Activated naive CD4-positive, alpha-beta T cell treated with anti-CD3 and anti-CD28 coated beads, Interleukin-2, amount 50 U/mL, for 72 hours (primary cell): ENCODE measurements around the gene CPN2. TPM values are rescaled to one million over a fixed set of nuclear protein-coding genes. Genes with fewer than 3 reads are reported as not detected.
A peak's percentile ranks its signal among the peaks of the same experiment; 100 is the strongest.

Source experiments
- ATAC-seq, 2 donors: fragments of 150-1000 bp; cut with Tn5 transposase; 2 replicates each; pipeline ENCODE4 v1.10.0; 2021; ENCODE audit warnings: mild to moderate bottlenecking in 2 of 2, moderate library complexity in 2 of 2
- DNase-seq, 2 donors: peaks; one replicate each; pipeline ENCODE4 v3.0.0; 2021 to 2022; ENCODE audit warnings: low spot score in 2 of 2
- H3K27ac Mint-ChIP-seq, 2 donors: one replicate each; pipeline ENCODE4 v1.8.0; 2022; ENCODE audit warnings: mild to moderate bottlenecking in 2 of 2, mixed read lengths in 2 of 2
- H3K36me3 Mint-ChIP-seq, 2 donors: one replicate each; pipeline ENCODE4 v1.8.0; 2022; ENCODE audit warnings: mixed read lengths in 2 of 2
- H3K9me3 Mint-ChIP-seq, 2 donors: one replicate each; pipeline ENCODE4 v1.8.0; 2022; ENCODE audit warnings: mixed read lengths in 2 of 2
- total RNA-seq, 2 donors: library from RNA; stranded (reverse); gene quantifications; one replicate each; pipeline ENCODE4 v1.2.3, GENCODE V29; 2022

The CPN2 gene
- total RNA-seq, 2 donors from 2014 or later: not detected

- no peak overlapping the region for H3K27ac Mint-ChIP-seq
- H3K9me3 Mint-ChIP-seq: peaks cover 0 to 4% of the 10 kb centered on the region in 2 donors
- ATAC-seq (no peak), DNase-seq (no peak)
- H3K36me3 Mint-ChIP-seq: peaks cover 0 to 6% of the 10 kb centered on the region in 2 donors
Measured at GRCh38 chr3:194300936-194301335, 50.2 kb downstream of the CPN2 start.

DNA sequence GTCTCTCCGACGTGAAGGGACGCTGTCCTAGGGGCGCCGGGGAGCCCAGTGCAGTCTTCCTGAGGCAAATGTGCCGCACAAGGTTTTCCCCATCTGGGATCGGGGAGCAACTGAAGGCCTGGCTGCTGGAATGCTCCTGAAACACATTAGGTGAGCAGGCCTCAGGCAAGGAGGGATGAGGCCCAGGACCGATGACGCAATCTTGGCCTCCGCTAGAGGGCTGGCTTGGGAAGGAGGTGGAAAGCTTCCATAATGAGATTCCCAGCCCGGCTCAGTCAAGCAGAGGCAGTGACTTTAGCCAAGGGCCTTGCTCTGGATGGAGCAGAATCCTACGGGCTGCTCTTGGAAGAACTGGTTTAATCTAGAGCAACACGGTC, 50.8 kb downstream of the CPN2 start:
- H3K9me3 Mint-ChIP-seq: peaks cover 0 to 4% of the 10 kb centered on the region in 2 donors
- no peak overlapping the region for H3K27ac Mint-ChIP-seq
- peaks cover 0 to 6% of the 10 kb centered on the region in 2 donors for H3K36me3 Mint-ChIP-seq

GRCh38 chr3:194298331-194299227, 52.5 kb downstream of the CPN2 start:
- Mint-ChIP-seq H3K9me3 (no peaks in the 10 kb centered on the region), H3K36me3 (no peaks in the 10 kb centered on the region), H3K27ac (no peak overlapping the region)
- ATAC-seq (no peak), DNase-seq (peak in 1 of 2 donors; percentile 44)

More for the DNA sequence above, 50.8 kb downstream of the CPN2 start:
- ATAC-seq (no peak), DNase-seq (no peak)

DNA sequence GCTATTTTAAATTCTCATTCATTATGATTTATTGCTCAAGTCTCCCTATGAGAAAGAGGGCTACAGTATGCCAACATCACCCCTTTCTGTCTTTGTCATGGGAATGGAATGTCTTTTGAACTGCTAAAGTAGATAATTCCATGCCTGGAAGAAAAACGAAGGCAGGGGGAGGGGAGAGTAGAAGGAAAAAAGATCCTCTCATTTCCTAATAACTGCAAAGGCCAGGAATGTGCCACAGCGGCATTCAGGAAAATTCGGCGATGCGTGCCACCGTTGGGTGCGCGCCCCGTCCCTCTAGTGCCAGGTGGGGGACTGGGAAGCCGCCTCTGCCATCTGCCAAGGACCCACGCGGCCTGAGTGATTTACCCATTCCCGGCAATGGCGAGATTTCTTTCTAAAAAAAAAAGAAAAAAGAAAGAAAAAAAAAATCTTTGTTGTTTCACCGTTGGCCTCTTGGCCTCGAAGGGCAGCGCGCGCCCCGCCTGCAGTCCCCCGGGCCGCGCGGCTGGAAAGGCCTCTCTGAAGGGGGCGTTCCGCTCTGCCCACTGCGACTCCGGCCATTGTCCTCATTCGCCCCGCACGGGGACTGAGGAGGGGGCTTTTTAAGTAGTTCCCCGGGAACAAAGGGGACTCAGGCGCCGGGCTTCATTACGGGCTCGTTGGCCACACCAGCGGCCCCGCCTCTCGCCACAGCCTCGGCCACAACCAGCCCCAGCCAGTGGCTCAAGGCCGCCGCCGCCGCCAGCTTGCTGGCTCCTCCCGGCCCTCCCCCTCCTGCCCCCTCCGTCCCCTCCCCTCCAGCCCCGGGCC, 54.5 kb downstream of the CPN2 start:
- Mint-ChIP-seq H3K9me3 (no peaks in the 10 kb centered on the region), H3K27ac (no peak overlapping the region), H3K36me3 (no peaks in the 10 kb centered on the region)
- ATAC-seq (no peak), DNase-seq (peak in 1 of 2 donors; percentile 33)

DNA sequence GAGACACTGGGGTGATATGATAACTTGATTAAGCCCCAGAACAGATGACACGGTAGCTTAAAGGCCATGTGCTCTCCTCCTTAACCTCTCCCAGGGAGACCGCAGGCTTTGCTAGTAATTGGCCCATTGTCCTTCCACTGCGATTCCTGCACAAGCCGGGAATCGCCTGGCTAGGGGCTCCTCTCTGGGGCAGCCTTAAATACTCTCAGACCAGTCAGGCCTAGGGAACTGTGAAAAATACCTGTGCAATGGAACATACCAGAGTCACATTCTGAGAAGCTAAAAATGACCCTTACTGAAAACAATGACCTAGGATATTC, 56.3 kb downstream of the CPN2 start:
- Mint-ChIP-seq H3K36me3 (no peaks in the 10 kb centered on the region), H3K27ac (no peak overlapping the region), H3K9me3 (no peaks in the 10 kb centered on the region)
- DNase-seq (peak in 1 of 2 donors; percentile 3), ATAC-seq (no peak)

DNA sequence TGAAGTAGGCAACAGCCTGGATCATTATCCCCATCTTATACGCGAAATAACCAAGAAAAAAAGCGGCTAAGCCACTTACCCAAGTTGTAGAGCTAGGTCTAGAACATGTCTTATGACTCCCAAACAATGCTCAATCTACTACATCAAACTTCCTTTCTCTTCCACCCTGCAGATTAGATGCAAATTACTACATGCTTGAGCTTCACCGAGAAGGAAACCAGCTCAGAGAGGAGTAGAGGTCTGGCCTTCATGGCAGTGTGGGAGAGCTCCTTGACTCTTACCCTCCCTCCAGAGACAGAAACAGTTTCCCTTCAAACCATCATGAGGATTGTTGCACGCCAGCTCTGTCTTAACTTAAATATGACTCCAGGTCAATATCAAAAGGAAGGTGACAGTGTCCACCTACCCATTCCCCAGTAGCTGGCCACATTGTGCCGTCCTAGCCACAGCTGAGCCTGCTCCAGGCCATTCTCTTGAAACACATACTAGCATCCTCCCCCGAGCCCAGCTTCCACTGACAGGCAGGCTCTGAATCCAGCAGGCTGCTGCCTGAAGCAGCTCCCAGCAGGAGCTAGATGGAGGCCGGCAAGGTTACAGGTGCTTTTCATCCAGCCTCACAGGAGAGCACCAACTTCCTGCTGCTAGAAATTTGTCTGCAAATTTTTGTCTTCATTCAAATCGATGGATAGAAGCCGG, 56.8 kb downstream of the CPN2 start:
- Mint-ChIP-seq H3K27ac (no peak overlapping the region), H3K36me3 (no peaks in the 10 kb centered on the region), H3K9me3 (no peaks in the 10 kb centered on the region)
- ATAC-seq: no peak
- peak in 1 of 2 donors; percentile 30 for DNase-seq

DNA sequence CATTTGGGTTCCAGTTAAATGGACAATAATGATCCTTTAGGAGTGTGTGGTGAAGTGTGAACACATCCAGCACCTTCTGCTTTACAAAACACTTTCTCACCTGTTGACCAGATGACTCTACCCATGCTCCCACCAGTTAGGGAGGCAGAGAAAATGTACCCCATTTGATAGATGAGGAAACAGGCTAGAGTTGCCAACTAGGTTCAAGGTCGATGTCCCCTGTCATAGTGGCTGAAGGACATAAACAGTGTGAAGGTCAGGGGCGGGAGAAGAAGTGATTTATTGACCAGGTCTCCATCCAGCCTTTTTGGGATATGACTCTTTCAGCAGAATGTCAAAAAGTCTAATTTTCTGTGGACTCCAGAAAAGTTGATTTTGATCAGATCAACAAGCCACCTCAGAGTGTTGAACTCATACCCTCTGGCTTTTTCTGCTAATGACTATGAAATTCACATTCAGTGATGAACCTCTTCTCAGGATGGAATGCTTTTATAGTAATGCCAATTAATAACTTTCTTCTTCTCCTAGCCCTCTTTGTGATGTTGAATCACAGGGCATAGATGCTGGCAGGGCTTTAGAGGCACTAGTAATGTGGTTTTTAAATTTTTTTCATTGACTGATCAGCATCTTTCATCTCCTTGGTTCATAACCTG, 57.5 kb downstream of the CPN2 start:
- Mint-ChIP-seq H3K27ac (no peak overlapping the region), H3K9me3 (no peaks in the 10 kb centered on the region), H3K36me3 (no peaks in the 10 kb centered on the region)
- no peak for ATAC-seq
- DNase-seq: peak in 1 of 2 donors; percentile 6

DNA sequence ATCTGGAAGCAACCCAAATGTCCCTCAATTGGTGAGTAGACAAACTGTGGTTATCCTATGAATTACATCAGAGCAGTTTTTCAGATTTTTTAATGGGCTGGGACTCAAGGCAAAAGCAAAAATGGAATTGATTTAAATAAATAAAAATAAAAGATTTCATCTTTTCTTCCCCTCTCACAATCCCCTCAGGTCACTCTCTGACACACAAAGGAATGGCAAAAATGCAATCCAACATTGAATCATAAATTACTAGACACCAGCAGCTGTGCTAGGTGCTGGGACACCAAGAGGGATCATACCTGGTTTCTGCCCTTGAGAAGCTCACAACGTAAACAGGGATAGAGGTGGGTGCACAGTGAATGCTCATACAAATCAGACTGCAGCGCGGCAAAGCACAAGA, 58.8 kb downstream of the CPN2 start:
- peak in 1 of 2 donors; percentile 30 for DNase-seq
- ATAC-seq: no peak
- no peak overlapping the region for H3K27ac Mint-ChIP-seq
- H3K9me3 Mint-ChIP-seq: no peaks in the 10 kb centered on the region
- no peaks in the 10 kb centered on the region for H3K36me3 Mint-ChIP-seq

Other genes starting within 250 kb of the CPN2 start
- 1 to 10 TPM in 1 of 2 donors, not detected in 1; 2.5 TPM for gene HES1, start 215.2 kb downstream of the CPN2 start, total RNA-seq
- not detected for gene LRRC15, start 18.4 kb upstream of the CPN2 start, total RNA-seq
- under 1 TPM; 0.43 to 0.58 TPM for gene GP5, start 47.9 kb upstream of the CPN2 start, total RNA-seq
- gene ATP13A3, start 135.7 kb upstream of the CPN2 start, total RNA-seq: 100 to 1,000 TPM; 106 to 141 TPM